Activated CD4-positive, alpha-beta memory T cell treated with anti-CD3 and anti-CD28 coated beads for 36 hours (primary cell): ENCODE data around the gene CELSR1. TPM values are rescaled to one million over a fixed set of nuclear protein-coding genes. Genes with fewer than 3 reads are reported as not detected.

ENCODE experiments used
- CTCF ChIA-PET: fragments of 350-600 bp; sonication (Branson Sonifier 250); formaldehyde crosslinking; loops from one replicate; lab custom pipeline; 2021; ENCODE audit warnings: antibody characterized with exemption, inconsistent platforms; lab: Charles Lee
- POLR2A ChIA-PET: fragments of 350-600 bp; sonication (Branson Sonifier 250); formaldehyde crosslinking; loops from one replicate; lab custom pipeline; 2021; ENCODE audit warnings: antibody characterized with exemption; lab: Charles Lee
- DNase-seq: peaks from one replicate; pipeline ENCODE4 v3.0.0-alpha.2; 2020
- H3K27ac Mint-ChIP-seq: one replicate; pipeline ENCODE4 v1.8.0; 2021; ENCODE audit warnings: mixed read lengths
- H3K27me3 Mint-ChIP-seq: one replicate; pipeline ENCODE4 v1.8.0; 2021; ENCODE audit warnings: mixed read lengths
- H3K36me3 Mint-ChIP-seq: one replicate; pipeline ENCODE4 v1.8.0; 2021; ENCODE audit warnings: mixed read lengths
- H3K4me1 Mint-ChIP-seq: one replicate; pipeline ENCODE4 v1.8.0; 2021; ENCODE audit warnings: low read depth, mixed read lengths
- H3K4me3 Mint-ChIP-seq: one replicate; pipeline ENCODE4 v1.8.0; 2021; ENCODE audit warnings: mild to moderate bottlenecking, mixed read lengths
- H3K9me3 Mint-ChIP-seq: one replicate; pipeline ENCODE4 v1.8.0; 2021; ENCODE audit warnings: mixed read lengths
- intact Hi-C: fragments of 100-400 bp; cut with micrococcal nuclease; formaldehyde crosslinking; loops from one replicate; pipeline ENCODE4 v1.15.1; 2023
- total RNA-seq, 2 experiments: library from RNA; stranded (reverse); gene quantifications; one replicate each; pipeline ENCODE4 v1.2.3, GENCODE V29; 2021

The CELSR1 gene
- total RNA-seq, 2 experiments from 2014 or later: 0.24 to 0.36 TPM

DNA sequence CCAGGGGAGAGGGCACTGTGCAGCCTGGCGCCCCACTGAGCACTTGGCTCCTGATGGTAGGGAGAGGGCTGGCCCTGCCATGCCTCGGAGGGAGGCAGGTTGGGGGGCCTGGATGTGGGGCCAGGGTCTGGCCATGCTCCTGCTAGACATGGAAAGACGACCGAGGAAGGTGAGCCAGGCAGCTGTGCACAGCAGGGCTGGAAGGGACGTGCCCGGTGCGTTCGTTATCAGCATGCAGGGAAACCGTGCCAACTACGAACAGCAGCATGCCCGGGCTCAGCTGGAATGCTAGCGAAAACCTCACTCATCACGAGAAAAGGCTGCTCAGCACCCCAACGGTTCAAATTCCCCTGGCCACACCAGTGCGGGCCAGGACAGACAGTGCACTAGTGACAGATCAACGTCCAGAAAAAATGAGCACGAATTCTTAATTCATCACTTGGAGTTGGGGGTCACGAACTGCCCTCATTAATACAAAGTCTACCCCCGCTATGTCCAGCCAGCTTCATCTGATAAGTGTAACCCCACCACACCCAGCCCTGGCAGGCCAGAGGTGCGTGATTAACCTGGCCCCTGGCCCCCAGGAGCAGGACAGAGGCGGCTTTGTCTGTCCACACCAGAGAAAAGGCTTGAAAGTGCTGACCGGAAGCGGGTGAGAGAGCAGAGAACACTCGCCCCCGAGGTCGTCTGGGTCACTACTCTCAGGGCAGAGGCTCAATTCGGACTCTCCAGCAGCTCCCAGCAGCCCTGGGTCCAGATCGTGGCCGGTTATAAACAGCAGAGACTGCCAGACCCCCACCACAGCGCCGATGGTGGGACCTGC is 84.2 kb downstream of the CELSR1 start:
- ChIA-PET POLR2A (no interaction called here), CTCF (no interaction called here)
- no peaks in the 10 kb centered on the region for H3K36me3 Mint-ChIP-seq
- no peaks in the 10 kb centered on the region for H3K4me1 Mint-ChIP-seq
- intact Hi-C loops: no loop called here
- H3K4me3 Mint-ChIP-seq: no peak overlapping the region
- no peak overlapping the region for H3K27ac Mint-ChIP-seq
- H3K27me3 Mint-ChIP-seq: peaks cover 5% of the 10 kb centered on the region
- no peak for DNase-seq
- H3K9me3 Mint-ChIP-seq: no peaks in the 10 kb centered on the region

DNA sequence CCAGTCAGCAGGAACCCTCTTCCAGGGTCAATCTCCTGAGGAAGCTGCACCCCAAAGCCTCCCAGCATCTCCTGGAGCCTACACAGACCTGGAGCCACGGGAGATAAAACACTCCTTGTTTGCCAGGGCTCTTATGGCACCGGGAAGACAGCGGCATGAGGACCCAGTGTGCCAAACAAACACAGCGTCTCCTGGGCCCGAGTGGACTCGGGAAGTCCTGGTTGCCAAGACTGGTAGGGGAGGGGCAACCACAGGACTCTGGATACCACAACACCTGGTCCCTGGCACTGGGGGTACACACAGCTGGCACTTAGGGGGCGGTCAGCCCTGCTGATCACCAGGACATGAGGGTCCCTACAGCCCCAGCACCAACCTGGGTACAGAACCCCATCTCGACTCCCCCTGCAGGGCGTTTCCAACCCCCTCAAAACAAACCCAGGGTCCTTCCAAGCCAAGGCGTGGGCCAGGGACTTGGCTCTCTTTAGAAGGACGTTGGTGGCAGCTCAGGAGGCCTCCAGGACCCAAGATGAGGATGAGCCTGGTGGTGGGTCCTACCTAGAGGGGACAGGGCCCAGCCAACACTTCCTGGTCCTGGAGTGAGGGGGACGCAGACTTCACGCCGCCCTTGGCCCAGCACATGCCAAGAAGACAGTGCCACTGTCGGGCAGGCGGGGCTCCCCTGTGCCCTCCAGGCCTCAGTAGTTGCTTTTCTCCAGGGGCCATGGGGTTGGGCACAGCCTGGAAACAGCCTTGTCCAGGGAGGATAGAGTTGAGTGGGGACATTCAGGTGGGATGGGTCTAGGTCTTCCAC is 85.0 kb downstream of the CELSR1 start:
- H3K27ac Mint-ChIP-seq: no peak overlapping the region
- no peak overlapping the region for H3K4me3 Mint-ChIP-seq
- intact Hi-C loops: no loop called here
- no peaks in the 10 kb centered on the region for H3K4me1 Mint-ChIP-seq
- CTCF ChIA-PET: no interaction called here
- H3K36me3 Mint-ChIP-seq: no peaks in the 10 kb centered on the region
- POLR2A ChIA-PET: no interaction called here
- no peaks in the 10 kb centered on the region for H3K9me3 Mint-ChIP-seq
- no peak for DNase-seq
- H3K27me3 Mint-ChIP-seq: peaks cover 5% of the 10 kb centered on the region

DNA sequence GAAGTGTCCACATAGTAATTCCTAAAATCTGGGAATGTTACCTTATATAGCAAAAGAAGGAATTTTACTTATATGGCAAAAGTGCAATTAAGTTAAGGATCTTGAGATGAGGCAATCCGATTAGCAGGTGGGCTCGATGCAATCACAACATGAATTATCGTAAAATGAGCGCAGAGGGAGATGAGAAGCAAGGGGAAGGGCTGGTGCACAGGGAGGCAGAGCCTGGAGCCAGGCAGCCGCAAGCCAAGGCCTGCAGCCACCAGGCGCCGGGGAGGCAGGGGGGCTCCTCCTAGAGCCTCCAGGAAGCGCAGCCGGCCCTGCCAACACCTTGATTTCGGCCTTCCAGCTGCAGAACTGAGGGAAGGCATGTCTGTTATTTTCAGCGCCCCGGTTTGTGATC is 85.7 kb downstream of the CELSR1 start:
- intact Hi-C loops: no loop called here
- Mint-ChIP-seq H3K27ac (no peak overlapping the region), H3K4me3 (no peak overlapping the region), H3K4me1 (no peaks in the 10 kb centered on the region), H3K9me3 (no peaks in the 10 kb centered on the region), H3K27me3 (peaks cover 5% of the 10 kb centered on the region), H3K36me3 (no peaks in the 10 kb centered on the region)
- POLR2A ChIA-PET: no interaction called here
- DNase-seq: no peak
- CTCF ChIA-PET: no interaction called here

DNA sequence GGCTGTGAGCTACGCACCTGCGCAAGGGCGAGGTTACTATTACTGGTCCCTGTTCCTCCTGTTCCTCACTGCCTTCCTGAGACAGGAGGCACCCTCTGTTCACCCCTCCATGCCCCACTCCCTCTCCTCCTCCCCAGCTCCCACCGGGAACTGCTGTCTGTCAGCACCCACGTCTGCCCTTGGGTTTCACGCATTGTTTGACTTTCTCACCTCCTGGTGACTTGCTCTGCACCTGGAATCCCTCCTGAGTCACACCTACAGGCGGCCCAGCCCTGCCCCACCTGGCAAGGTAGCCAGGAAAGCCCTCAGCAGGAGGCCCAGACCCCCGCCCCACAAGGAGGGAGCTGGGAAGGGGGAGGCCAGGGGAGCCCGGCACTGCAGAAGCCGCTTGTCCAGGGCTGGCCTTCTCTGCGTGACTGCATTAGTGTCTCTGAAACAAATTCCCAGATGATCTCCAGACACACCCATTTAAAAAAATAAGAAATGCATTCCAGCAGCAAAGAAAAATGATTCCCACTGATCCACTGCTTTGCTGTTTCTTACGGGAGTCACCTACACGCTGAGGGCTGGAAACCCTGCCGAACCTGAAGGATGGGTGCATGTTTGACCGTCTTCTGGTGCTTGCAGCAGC is 86.4 kb downstream of the CELSR1 start:
- no peak for DNase-seq
- Mint-ChIP-seq H3K27ac (no peak overlapping the region), H3K4me1 (no peaks in the 10 kb centered on the region), H3K36me3 (no peaks in the 10 kb centered on the region), H3K9me3 (no peaks in the 10 kb centered on the region), H3K4me3 (no peak overlapping the region), H3K27me3 (peaks cover 4% of the 10 kb centered on the region)
- ChIA-PET POLR2A (no interaction called here), CTCF (no interaction called here)
- intact Hi-C loops: no loop called here

DNA sequence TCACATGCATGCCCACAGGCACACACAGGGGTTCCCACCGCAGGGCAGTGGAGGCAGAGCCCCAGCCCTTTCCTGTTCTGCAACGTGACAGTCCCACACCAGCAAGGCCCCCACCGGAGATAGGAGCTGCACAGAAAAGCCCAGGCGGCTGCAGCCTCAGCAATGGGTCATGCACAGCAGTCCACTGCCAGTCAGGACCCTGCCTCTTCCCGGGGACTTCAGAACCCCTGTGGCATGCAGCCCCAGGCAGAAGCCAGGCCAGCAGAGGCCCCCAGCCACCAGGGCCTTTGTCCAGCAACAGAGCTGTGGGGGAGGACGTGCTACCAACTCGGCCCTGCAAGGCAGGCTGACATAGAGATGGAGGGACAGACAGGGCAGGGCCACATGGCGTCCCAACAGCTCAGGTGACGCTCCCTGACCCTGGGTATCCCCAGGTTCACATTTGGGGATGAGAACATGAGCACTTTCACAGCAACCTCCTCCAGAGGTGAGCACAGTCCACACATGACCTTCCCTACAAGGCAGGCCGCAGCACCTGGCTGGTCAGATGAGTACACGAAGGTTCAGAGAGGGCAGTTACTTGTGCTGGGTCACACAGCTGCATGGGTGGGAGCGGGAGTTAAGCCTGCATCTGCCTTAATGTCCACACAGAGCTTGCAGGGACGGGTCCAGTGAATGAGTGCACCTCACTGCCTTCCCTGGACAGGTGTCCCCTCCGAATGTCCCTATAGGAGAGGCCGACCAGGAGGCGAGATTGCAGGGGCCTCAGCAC is 87.3 kb downstream of the CELSR1 start:
- Mint-ChIP-seq H3K27ac (no peak overlapping the region), H3K9me3 (no peaks in the 10 kb centered on the region), H3K27me3 (peaks cover 3% of the 10 kb centered on the region), H3K4me3 (no peak overlapping the region), H3K36me3 (no peaks in the 10 kb centered on the region), H3K4me1 (no peaks in the 10 kb centered on the region)
- ChIA-PET POLR2A (no interaction called here), CTCF (no interaction called here)
- no peak for DNase-seq
- intact Hi-C loops: no loop called here

DNA sequence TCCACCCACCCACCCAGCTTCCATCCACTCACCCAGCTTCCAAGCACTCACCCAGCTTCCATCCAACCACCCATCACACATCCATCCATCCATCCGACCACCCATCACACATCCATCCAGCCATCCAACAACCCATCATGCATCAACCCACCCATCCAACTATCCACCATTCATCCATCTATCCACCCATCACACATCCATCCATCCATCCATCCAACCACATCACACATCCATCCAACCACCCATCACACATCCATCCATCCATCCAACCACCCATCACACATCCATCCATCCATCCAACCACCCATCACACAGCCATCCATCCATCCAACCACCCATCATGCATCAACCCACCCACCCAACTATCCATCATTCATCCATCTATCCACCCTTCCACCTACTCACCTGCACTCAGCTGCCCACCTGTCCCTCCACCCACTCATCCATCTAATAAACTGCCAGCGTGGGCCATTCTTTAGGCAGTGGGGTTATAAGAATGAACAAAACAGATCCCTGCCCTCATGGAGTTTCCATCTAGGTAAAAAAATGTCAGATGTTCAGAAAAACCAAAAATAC is 88.2 kb downstream of the CELSR1 start:
- CTCF ChIA-PET: no interaction called here

DNA sequence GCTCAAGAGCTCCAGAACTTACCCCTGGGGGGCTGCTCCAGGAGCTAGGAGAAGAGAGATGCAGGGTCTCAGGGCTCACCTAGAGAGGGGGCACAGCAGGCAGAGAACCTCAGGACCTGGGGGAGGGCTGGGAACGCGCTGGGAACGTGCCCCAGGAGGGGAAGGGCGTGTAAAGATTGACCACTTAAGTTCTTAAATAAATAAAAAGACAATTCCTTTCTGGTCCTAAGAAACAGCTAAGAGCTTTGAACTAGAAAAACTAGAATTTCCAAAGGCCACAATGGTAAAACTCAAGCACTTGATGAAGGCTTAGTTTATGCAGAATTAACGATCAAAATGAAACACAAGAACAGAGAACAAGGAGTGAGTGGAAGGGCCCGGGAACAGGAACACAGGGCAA is 89.1 kb downstream of the CELSR1 start:
- intact Hi-C loops: no loop called here

More for the DNA sequence above, 88.2 kb downstream of the CELSR1 start:
- Mint-ChIP-seq H3K9me3 (no peaks in the 10 kb centered on the region), H3K27me3 (peaks cover 3% of the 10 kb centered on the region), H3K4me3 (no peak overlapping the region), H3K4me1 (no peaks in the 10 kb centered on the region), H3K27ac (no peak overlapping the region), H3K36me3 (no peaks in the 10 kb centered on the region)
- intact Hi-C loops: no loop called here
- POLR2A ChIA-PET: no interaction called here
- no peak for DNase-seq

DNA sequence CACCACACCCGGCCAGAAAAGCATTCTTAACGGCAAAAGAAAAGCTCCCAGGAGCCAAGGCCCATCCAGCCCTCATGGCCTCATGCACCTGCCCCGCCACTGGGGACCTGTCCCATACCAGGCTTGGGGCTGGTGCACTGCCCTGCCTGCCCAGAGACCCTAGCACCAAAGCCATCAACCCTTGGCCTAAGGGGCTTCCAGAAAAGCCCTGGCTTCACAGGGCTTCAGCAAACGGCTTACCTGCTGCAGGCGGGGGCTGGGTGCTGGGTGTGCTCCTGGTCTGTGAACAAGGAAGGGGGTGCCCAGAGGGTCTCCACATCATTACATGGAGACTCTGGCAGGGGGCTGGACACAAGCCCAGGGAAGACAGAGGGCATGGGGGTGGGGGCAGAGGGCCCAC is 89.5 kb downstream of the CELSR1 start:
- POLR2A ChIA-PET: no interaction called here
- H3K4me1 Mint-ChIP-seq: no peaks in the 10 kb centered on the region
- intact Hi-C loops: no loop called here
- peaks cover 3% of the 10 kb centered on the region for H3K27me3 Mint-ChIP-seq
- H3K27ac Mint-ChIP-seq: no peak overlapping the region
- CTCF ChIA-PET: no interaction called here
- H3K9me3 Mint-ChIP-seq: no peaks in the 10 kb centered on the region
- DNase-seq: no peak
- H3K36me3 Mint-ChIP-seq: no peaks in the 10 kb centered on the region
- H3K4me3 Mint-ChIP-seq: no peak overlapping the region

More for the DNA sequence above, 89.1 kb downstream of the CELSR1 start:
- ChIA-PET CTCF (no interaction called here), POLR2A (no interaction called here)
- Mint-ChIP-seq H3K27ac (no peak overlapping the region), H3K4me3 (no peak overlapping the region), H3K9me3 (no peaks in the 10 kb centered on the region), H3K27me3 (peaks cover 3% of the 10 kb centered on the region), H3K36me3 (no peaks in the 10 kb centered on the region), H3K4me1 (no peaks in the 10 kb centered on the region)
- no peak for DNase-seq

DNA sequence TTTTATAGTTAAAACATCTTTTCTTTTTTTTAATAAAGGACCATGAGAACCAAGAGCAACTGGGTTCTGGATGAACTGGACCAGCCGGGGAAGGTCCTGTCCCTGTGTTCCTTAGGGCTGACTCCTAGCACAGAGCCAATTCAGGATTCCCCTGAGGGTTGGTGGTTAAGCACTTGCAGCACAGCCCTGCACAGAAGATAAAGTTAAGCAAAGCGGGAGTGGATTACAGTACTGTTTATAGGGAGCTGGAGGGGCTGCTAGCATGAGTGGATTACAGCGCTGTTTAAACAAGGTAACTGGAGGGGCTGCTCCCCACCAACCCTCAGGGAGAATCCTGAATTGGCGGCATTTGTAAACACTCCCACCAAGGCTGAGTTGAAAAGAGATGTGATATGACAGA is 90.6 kb downstream of the CELSR1 start:
- ChIA-PET POLR2A (no interaction called here), CTCF (interaction anchor here (1.4 kb wide), 1 partner anchor 79 kb away, joined by 5 read pairs; no protein-coding TSS in a partner anchor)
- Mint-ChIP-seq H3K4me3 (no peak overlapping the region), H3K27ac (no peak overlapping the region), H3K36me3 (no peaks in the 10 kb centered on the region), H3K4me1 (no peaks in the 10 kb centered on the region), H3K9me3 (no peaks in the 10 kb centered on the region), H3K27me3 (peaks cover 3% of the 10 kb centered on the region)
- intact Hi-C loops: no loop called here
- no peak for DNase-seq

DNA sequence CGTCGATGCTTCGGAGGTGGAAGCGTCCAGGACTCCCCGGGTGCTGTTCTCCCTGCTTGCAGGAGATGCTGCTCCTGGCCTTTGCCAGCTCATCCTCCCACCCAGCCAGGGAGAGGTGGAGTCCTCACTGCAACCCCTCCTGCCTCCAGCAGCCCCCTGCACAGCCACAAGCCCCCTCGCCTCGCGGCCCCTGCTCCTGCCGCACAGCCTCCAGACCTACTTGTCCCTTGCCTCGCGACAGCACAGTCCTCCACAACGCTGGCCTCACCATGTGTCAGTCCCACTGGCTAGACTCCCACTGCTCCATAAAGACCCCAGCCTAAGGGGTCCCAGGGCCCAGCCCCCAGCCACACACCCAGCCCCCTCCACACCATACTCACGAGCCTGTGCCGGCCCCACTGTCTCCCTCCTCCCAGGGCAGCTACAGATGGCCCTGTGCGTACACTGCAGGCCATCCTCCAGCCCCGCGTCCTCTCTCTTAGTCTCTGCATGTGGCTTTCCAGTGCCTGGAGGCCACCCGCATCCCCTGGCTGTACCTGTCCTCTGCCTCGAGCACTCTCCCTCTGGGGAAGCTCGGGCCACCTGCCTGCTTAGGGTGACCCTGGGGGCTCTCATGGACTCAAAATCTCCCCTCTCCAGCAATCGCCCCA is 91.5 kb downstream of the CELSR1 start:
- no peak for DNase-seq
- Mint-ChIP-seq H3K27ac (no peak overlapping the region), H3K9me3 (no peaks in the 10 kb centered on the region), H3K4me1 (no peaks in the 10 kb centered on the region), H3K36me3 (no peaks in the 10 kb centered on the region), H3K4me3 (no peak overlapping the region), H3K27me3 (peaks cover 3% of the 10 kb centered on the region)
- ChIA-PET CTCF (interaction anchor here (1.4 kb wide), 1 partner anchor 78 kb away, joined by 5 read pairs; no protein-coding TSS in a partner anchor), POLR2A (no interaction called here)
- intact Hi-C loops: no loop called here

DNA sequence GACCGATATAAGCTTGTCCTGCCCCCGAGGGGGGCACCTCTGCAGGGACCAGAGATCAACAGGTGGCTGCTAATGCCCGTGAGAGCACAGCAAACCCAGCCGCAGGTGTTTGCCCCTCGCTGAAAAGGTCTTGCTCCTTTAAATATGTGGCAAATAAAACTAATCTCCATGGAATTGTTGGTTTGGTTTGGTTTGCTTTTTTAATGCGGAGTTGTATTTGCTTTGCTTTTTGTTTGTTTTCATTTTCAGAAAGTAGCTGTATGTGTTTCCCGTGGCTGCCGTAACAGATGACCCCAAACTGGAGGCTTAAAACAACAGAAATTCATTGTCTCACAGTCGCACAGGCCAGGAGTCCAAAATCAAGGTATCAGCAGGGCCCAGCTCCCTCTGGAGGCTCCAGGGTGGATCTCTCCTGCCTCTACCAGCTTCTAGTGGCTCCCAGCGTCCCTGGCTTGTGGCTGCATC is 93.0 kb downstream of the CELSR1 start:
- Mint-ChIP-seq H3K36me3 (no peaks in the 10 kb centered on the region), H3K27me3 (peaks cover 3% of the 10 kb centered on the region)
- intact Hi-C loops: no loop called here

More for the DNA sequence above, 93.0 kb downstream of the CELSR1 start:
- H3K4me1 Mint-ChIP-seq: no peaks in the 10 kb centered on the region
- ChIA-PET CTCF (no interaction called here), POLR2A (no interaction called here)
- no peak for DNase-seq
- H3K27ac Mint-ChIP-seq: no peak overlapping the region
- no peak overlapping the region for H3K4me3 Mint-ChIP-seq
- no peaks in the 10 kb centered on the region for H3K9me3 Mint-ChIP-seq
